PC-3 (cell line): ENCODE data around the gene TSPAN32. TPM values are rescaled to one million over a fixed set of nuclear protein-coding genes. Genes with fewer than 3 reads are reported as not detected.
A peak's percentile ranks its signal among the peaks of the same experiment; 100 is the strongest.

ENCODE experiments used
- ATAC-seq: fragments of 200-7000 bp; cut with Tn5 transposase; 2 replicates; pipeline ENCODE4 v1.9.1; 2020; ENCODE audit warnings: mild to moderate bottlenecking, moderate library complexity
- BruUV-seq: library from RNA; stranded (reverse); fragments of 400-500 nt; replicated peaks from 2 replicates; lab custom pipeline; 2021; lab: Mats Ljungman, UMichigan
- CTCF ChIA-PET: fragments of 300-600 bp; sonication (Branson Sonifier 250); formaldehyde crosslinking; loops from one replicate; lab custom pipeline; 2022; ENCODE audit warnings: antibody characterized with exemption; lab: Charles Lee
- POLR2A ChIA-PET: fragments of 300-600 bp; sonication (Branson Sonifier 250); formaldehyde crosslinking; loops from one replicate; lab custom pipeline; 2022; ENCODE audit warnings: antibody characterized with exemption; ENCODE audit not compliant: unreplicated experiment; lab: Charles Lee
- DNase-seq: peaks from one replicate; pipeline ENCODE4 v3.0.0-alpha.2; 2015
- H2AFZ ChIP-seq: fragments of 300-600 bp; sonication (generic); 2 replicates; pipeline ENCODE4 v1.6.0; 2016; ENCODE audit warnings: antibody characterized with exemption, low read length
- H3F3A ChIP-seq: fragments of 300-600 bp; sonication (generic); one replicate; pipeline ENCODE4 v1.6.0; 2017; ENCODE audit warnings: antibody characterized with exemption, low read length, control low read depth, mild to moderate bottlenecking; ENCODE audit not compliant: unreplicated experiment
- H3K27ac ChIP-seq: fragments of 300-600 bp; sonication (generic); 2 replicates; pipeline ENCODE4 v1.5.1; 2016; ENCODE audit warnings: mild to moderate bottlenecking, low read length
- H3K27me3 ChIP-seq: fragments of 300-600 bp; sonication (generic); 2 replicates; pipeline ENCODE4 v1.6.1; 2016; ENCODE audit warnings: low read length, mixed read lengths
- H3K36me3 ChIP-seq: fragments of 300-600 bp; sonication (generic); 2 replicates; pipeline ENCODE4 v1.6.1; 2016; ENCODE audit warnings: low read depth, mixed run types, low read length, mixed read lengths
- H3K4me1 ChIP-seq: fragments of 300-600 bp; sonication (generic); 2 replicates; pipeline ENCODE4 v1.5.1; 2016; ENCODE audit warnings: low read length; ENCODE audit not compliant: insufficient read depth
- H3K4me2 ChIP-seq: fragments of 300-600 bp; sonication (generic); 2 replicates; pipeline ENCODE4 v1.6.0; 2016; ENCODE audit warnings: low read length
- H3K4me3 ChIP-seq: fragments of 300-600 bp; sonication (generic); 2 replicates; pipeline ENCODE4 v1.5.1; 2016; ENCODE audit warnings: mild to moderate bottlenecking, low read length, mixed read lengths
- H3K79me2 ChIP-seq: fragments of 300-600 bp; sonication (generic); 2 replicates; pipeline ENCODE4 v1.6.1; 2017; ENCODE audit warnings: low read length, mixed read lengths
- H3K9ac ChIP-seq: fragments of 300-600 bp; sonication (generic); 2 replicates; pipeline ENCODE4 v1.6.0; 2016; ENCODE audit warnings: mild to moderate bottlenecking, low read length
- H3K9me2 ChIP-seq: fragments of 300-600 bp; sonication (generic); replicated peaks from 2 replicates; pipeline ENCODE4 v1.6.1; 2016; ENCODE audit warnings: mixed run types, low read length, mixed read lengths
- H3K9me3 ChIP-seq: fragments of 300-600 bp; sonication (generic); 2 replicates; pipeline ENCODE4 v1.6.1; 2016; ENCODE audit warnings: low read length, mixed read lengths
- H4K20me1 ChIP-seq: fragments of 300-600 bp; sonication (generic); 2 replicates; pipeline ENCODE4 v1.6.1; 2016; ENCODE audit warnings: low read length, mixed read lengths
- CTCF ChIP-seq: fragments of 300-600 bp; sonication (generic); conservative IDR thresholded peaks from 2 replicates; pipeline ENCODE4 v1.5.1; 2017; ENCODE audit warnings: antibody characterized with exemption, low read depth, mild to moderate bottlenecking, low read length
- EZH2 ChIP-seq: fragments of 300-600 bp; sonication (generic); IDR thresholded peaks from one replicate; pipeline ENCODE4 v1.6.1; 2017; ENCODE audit warnings: antibody characterized with exemption, mild to moderate bottlenecking, low read length; ENCODE audit not compliant: unreplicated experiment
- EZH2phosphoT487 ChIP-seq: fragments of 300-600 bp; sonication (generic); IDR thresholded peaks from 2 replicates; pipeline ENCODE4 v1.6.1; 2018; ENCODE audit warnings: mild to moderate bottlenecking, antibody characterized with exemption, low read length, borderline replicate concordance
- intact Hi-C: fragments of 100-400 bp; cut with micrococcal nuclease; formaldehyde crosslinking; loops from 2 replicates; pipeline ENCODE4 v1.9.0; 2023
- total RNA-seq: library from RNA; depleted of rRNA; stranded (reverse); fragments of >200 nt; gene quantifications from 2 replicates; pipeline ENCODE4 v1.2.3, GENCODE V29; 2014

TSPAN32 gene
- total RNA-seq, 1 experiment from 2014 or later, result not detected

DNA sequence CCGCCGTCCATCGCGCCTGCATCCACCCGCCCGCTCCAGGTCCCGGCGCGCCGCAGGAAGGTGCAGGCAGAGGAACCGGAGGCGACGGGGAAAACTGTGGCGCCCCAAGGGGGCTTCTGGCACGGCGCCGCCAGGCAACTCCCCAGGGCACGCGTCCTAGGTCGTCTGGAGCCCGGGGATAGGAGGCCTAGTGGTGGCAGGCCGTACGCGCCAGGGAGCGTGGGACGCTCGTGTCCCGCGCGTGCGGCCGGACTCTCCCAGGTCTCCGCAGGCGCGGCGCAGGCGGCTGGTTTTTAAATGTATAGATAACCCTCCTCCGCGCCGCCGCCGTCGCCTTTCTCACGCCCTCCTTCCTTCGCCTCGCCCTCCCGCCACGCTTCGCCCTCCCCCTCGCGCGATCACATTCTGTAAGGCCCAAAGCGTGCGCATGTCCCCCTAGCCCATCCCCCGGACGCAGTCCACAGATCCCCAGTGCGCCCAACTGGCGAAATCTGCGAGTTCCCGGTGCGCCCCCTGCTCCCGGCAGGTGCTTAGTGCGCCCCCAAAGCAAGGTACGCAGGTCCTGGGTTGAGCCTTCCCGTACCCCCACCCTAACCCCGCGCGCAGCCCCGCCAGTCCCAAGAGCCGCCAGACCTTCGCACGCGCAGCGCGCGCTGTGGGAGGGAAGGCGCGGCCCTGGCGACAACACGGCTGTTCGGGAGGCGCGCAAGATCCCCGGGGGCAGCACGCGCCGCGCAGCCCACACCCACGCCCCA lies 31.3 kb upstream of the TSPAN32 start, which contains the start of gene ASCL2:
Gene ASCL2 (minus strand): TSS at position 267 of the 755 bp plus-strand sequence. CDS start 256 bp downstream, at position 11.
- ATAC-seq, result no peak
- Histone ChIP-seq H3K4me3 (peak within 1 kb of the TSS; percentile 72), H3K36me3 (no peaks in the 10 kb centered on the region), H4K20me1 (no peaks in the 10 kb centered on the region), H2AFZ (peak within 1 kb of the TSS; percentile 84), H3K27ac (no peak within 1 kb of the TSS), H3K79me2 (no peaks in the 10 kb centered on the region), H3F3A (no peaks in the 10 kb centered on the region), H3K9me2 (no peaks in the 10 kb centered on the region), H3K9ac (no peak within 1 kb of the TSS), H3K27me3 (0 out of 2 replicates have a peak, but pooled peaks cover 4% of the 10 kb centered on the region), H3K9me3 (no peaks in the 10 kb centered on the region), H3K4me2 (peak within 1 kb of the TSS; percentile 92), H3K4me1 (no peaks in the 10 kb centered on the region; the same call in 1 of the 2 replicates)
- no peak for TF ChIP-seq EZH2
- TF ChIP-seq EZH2phosphoT487, result no peak
- no peak for TF ChIP-seq CTCF
- BruUV-seq, result no TSS peak
- ChIA-PET POLR2A (no interaction called here), CTCF (no interaction called here)
- intact Hi-C loops, result no loop called here
- no peak for DNase-seq

DNA sequence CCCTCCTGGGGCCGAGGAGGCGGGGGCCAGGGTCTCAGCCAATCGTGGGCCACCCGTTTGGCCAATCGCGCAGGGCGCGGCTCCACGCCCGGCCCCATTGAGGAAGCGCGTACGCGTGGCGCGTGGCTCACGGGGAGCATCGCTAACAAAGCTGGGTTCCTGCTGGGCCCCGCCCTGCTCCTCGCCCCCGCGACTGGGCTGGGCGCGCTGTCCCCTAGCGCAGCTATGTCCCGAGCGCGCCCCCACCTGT lies 30.8 kb upstream of the TSPAN32 start:
- intact Hi-C loops, result no loop called here
- Histone ChIP-seq H3K9ac (no peak overlapping the region), H3K9me2 (no peaks in the 10 kb centered on the region), H4K20me1 (no peaks in the 10 kb centered on the region), H3K79me2 (no peaks in the 10 kb centered on the region), H3K4me2 (no peak overlapping the region), H3K4me3 (no peak overlapping the region), H3K27me3 (0 out of 2 replicates have a peak, but pooled peaks cover 4% of the 10 kb centered on the region), H2AFZ (no peak overlapping the region), H3K4me1 (no peaks in the 10 kb centered on the region; the same call in 1 of the 2 replicates), H3K9me3 (no peaks in the 10 kb centered on the region), H3F3A (no peaks in the 10 kb centered on the region), H3K36me3 (no peaks in the 10 kb centered on the region), H3K27ac (no peak overlapping the region)
- CTCF ChIA-PET, result no interaction called here
- BruUV-seq, result no TSS peak
- POLR2A ChIA-PET, result no interaction called here
- TF ChIP-seq CTCF, result no peak
- no peak for TF ChIP-seq EZH2
- TF ChIP-seq EZH2phosphoT487, result no peak
- DNase-seq (no peak), ATAC-seq (no peak)
